Coronary artery (tissue), 2 donors: ENCODE data around the gene SMARCA2.

Source experiments
- DNase-seq: peaks from one replicate; pipeline ENCODE4 v3.0.0-alpha.2; 2017; ENCODE audit warnings: low spot score
- H3K27ac ChIP-seq, 2 donors: fragments of 200-600 bp; sonication (generic); one replicate each; pipeline ENCODE4 v1.5.1; 2016 to 2019
- H3K4me3 ChIP-seq: fragments of 200-600 bp; sonication (generic); 2 replicates; pipeline ENCODE4 v1.5.1; 2016; ENCODE audit warnings: mild to moderate bottlenecking, moderate library complexity
- CTCF ChIP-seq: fragments of 200-600 bp; sonication (generic); IDR thresholded peaks from one replicate; pipeline ENCODE4 v1.5.1; 2019; ENCODE audit warnings: antibody characterized with exemption

SMARCA2 gene

GRCh38 chr9:2198956-2199635 lies 183.9 kb downstream of the SMARCA2 start:
- no peak for DNase-seq
- Histone ChIP-seq H3K4me3 (no peak overlapping the region), H3K27ac (no peak overlapping the region)
- TF ChIP-seq CTCF, result no peak

- no peak for TF ChIP-seq CTCF
- DNase-seq, result no peak
- H3K27ac ChIP-seq, result no peak overlapping the region
- no peak overlapping the region for H3K4me3 ChIP-seq
These were observed 185.1 kb downstream of the SMARCA2 start for GRCh38 chr9:2199999-2200796.

- TF ChIP-seq CTCF, result no peak
- H3K4me3 ChIP-seq, result no peak overlapping the region
- no peak overlapping the region for H3K27ac ChIP-seq
- no peak for DNase-seq
These were observed 193.3 kb downstream of the SMARCA2 start for GRCh38 chr9:2208465-2208864.

GRCh38 chr9:2208991-2209390 lies 193.8 kb downstream of the SMARCA2 start:
- no peak for DNase-seq
- Histone ChIP-seq H3K27ac (no peak overlapping the region), H3K4me3 (no peak overlapping the region)
- TF ChIP-seq CTCF, result no peak

- TF ChIP-seq CTCF, result no peak
- H3K4me3 ChIP-seq, result no peak overlapping the region
- H3K27ac ChIP-seq, result no peak overlapping the region
- no peak for DNase-seq
These were observed 194.3 kb downstream of the SMARCA2 start for GRCh38 chr9:2209400-2209799.

- Histone ChIP-seq H3K27ac (no peak overlapping the region), H3K4me3 (no peak overlapping the region)
- TF ChIP-seq CTCF, result no peak
- DNase-seq, result no peak
These were observed 195.1 kb downstream of the SMARCA2 start for GRCh38 chr9:2210201-2210600.
